Thyroid gland (tissue), 4 donors: ENCODE measurements around the gene ADRA2B. TPM values are rescaled to one million over a fixed set of nuclear protein-coding genes. Genes with fewer than 3 reads are reported as not detected.

Source experiments
- DNase-seq, 2 donors: peaks; one replicate each; pipeline ENCODE4 v3.0.0-alpha.2; 2019
- H3K27ac ChIP-seq, 3 donors: fragments of 200-600 bp; sonication (generic); 1 replicate in 2 of 3; 2 replicates in 1 of 3; pipeline ENCODE4 v1.5.1; 2016 to 2019; ENCODE audit warnings: mild to moderate bottlenecking in 1 of 3, moderate library complexity in 1 of 3
- H3K27me3 ChIP-seq: fragments of 200-600 bp; sonication (generic); one replicate; pipeline ENCODE4 v1.5.1; 2019
- H3K36me3 ChIP-seq, 2 donors: fragments of 200-600 bp; sonication (generic); one replicate each; pipeline ENCODE4 v1.5.1; 2016 to 2019
- H3K4me1 ChIP-seq, 2 donors: fragments of 200-600 bp; sonication (generic); one replicate each; pipeline ENCODE4 v1.5.1; 2017 to 2019
- H3K4me3 ChIP-seq, 3 donors: fragments of 200-600 bp; sonication (generic); replicated peaks in 1 of 3; 1 replicate in 2 of 3; 2 replicates in 1 of 3; pipeline ENCODE4 v1.5.1; 2016; ENCODE audit warnings: mild to moderate bottlenecking in 1 of 3
- H3K9me3 ChIP-seq: fragments of 200-600 bp; sonication (generic); one replicate; pipeline ENCODE4 v1.5.1; 2017
- POLR2A ChIP-seq, 2 donors: fragments of 450-650 bp; IDR thresholded peaks; one replicate each; pipeline ENCODE4 v1.6.1; 2017; ENCODE audit warnings: antibody characterized with exemption in 2 of 2, mild to moderate bottlenecking in 2 of 2, moderate library complexity in 1 of 2
- WGBS, 2 donors: methylation state at CpG; one replicate each; pipeline ENCODE4 v1.1.5; 2017; 5-methylcytosine and 5-hydroxymethylcytosine counted together
- intact Hi-C: fragments of 100-400 bp; cut with DNase I; formaldehyde crosslinking; loops from one replicate; pipeline ENCODE4 v1.15.1; 2023
- total RNA-seq, 4 donors: library from RNA; depleted of rRNA; stranded (reverse); fragments of >200 nt; gene quantifications; one replicate each; pipeline ENCODE4 v1.2.3, GENCODE V29; 2016
- TF ChIP-seq, protein P1 (sequence below), 6 experiments: fragments of 200-600 bp in 3 of 6; fragments of 450-650 bp in 3 of 6; sonication (generic) in 3 of 6; IDR thresholded peaks; one replicate each; pipeline ENCODE4 v1.5.1; 2016 to 2019; ENCODE audit warnings: antibody characterized with exemption in 6 of 6, mild to moderate bottlenecking in 2 of 6, inconsistent platforms in 1 of 6, moderate library complexity in 1 of 6

ADRA2B gene
- total RNA-seq, 4 donors from 2014 or later: 0.13 to 2.1 (median 1.0) TPM

DNA sequence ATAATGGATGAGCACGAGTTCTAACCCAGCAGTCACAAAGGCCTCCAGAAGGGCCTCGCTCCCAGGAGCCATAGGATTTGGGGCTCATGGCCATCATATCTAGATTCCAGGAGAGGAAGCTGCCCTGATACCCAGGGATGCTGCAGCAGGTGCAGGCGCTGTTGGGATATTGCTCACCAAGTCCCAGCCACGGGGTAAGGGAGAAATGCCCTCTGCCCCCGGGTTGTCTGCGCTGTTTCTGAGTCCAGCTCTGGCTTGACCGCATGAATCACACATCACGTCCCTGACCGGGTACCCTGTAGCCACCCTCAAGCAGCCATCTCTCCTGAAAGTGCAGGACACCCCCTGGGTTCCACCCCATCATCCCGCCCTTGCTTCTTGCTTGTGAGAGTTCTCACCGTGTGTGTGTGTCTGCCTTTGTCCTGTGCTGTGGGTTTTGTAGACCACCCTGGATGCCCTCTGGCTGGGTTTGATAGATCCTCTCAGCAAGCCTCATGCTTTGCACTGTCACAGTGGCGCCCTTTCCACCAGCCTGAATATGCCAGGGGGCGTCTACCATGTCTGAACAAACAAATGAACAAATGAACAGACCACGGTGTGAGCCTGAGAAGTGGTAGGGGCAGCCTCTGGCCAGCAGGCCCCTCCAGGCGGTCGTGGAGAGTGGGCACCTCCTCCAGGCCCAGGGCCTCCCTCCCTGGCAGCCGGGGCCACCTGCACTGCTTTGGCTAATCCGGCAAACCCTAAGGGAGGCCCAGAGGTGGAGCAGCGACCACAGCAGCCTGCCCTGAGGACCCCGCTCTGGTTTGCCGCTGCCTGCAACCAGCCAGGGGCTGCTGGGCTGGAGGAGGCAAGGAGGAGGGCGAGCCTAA, 32.1 kb downstream of the ADRA2B start:
- intact Hi-C loops: no loop called here
- no peak for DNase-seq
- TF ChIP-seq, protein P1, sequence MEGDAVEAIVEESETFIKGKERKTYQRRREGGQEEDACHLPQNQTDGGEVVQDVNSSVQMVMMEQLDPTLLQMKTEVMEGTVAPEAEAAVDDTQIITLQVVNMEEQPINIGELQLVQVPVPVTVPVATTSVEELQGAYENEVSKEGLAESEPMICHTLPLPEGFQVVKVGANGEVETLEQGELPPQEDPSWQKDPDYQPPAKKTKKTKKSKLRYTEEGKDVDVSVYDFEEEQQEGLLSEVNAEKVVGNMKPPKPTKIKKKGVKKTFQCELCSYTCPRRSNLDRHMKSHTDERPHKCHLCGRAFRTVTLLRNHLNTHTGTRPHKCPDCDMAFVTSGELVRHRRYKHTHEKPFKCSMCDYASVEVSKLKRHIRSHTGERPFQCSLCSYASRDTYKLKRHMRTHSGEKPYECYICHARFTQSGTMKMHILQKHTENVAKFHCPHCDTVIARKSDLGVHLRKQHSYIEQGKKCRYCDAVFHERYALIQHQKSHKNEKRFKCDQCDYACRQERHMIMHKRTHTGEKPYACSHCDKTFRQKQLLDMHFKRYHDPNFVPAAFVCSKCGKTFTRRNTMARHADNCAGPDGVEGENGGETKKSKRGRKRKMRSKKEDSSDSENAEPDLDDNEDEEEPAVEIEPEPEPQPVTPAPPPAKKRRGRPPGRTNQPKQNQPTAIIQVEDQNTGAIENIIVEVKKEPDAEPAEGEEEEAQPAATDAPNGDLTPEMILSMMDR (IDR thresholded peaks at IDR 0.05): no peak
- TF ChIP-seq POLR2A (IDR thresholded peaks at IDR 0.05): no peak

DNA sequence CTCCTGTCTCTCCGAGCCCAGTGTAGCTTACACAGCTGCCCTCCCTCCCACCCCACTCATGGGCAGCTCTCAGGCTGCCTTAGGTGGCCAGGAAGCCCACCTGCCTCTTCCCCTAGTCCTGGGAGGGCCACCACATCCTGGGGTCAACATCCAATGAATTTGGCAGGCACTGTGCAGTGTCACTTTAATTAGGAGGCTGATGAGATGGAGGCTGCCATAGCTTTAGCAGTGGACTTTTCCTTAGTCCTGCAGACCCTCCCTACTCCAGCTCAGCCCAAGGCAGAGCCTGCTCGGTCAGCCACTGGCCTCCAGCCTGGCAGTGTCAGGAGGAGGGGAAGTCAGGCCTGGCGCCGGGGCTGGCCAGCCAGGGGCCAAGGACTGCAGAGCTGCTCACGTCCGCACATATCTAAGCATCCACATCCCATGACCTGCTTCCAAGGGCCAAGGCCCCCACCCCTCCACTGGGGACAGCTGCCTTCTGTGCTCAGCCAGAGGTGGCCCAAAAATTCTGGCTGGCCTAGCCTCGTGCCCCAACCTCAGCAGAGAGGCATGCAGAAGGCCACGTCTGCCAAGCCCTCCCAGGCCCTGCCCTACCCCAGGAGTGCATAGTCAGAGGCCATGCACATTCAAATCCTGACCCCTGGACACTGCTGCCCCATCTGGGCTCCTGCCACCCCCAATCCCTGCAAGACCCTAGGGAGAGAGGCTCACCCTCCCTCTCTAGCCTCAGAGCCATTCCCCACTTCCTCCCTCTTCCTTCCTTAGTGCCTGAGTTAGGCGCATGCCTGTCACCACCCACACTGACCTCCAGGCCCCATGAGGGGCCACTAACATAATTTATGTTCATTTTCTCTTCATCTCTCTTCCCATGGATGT, 33.1 kb downstream of the ADRA2B start:
- 76 to 80% methylated on average over 4 to 9 of the region's 9 CpGs for WGBS, 2 donors
- TF ChIP-seq, protein P1 (IDR thresholded peaks at IDR 0.05): no peak
- TF ChIP-seq POLR2A (IDR thresholded peaks at IDR 0.05): no peak
- DNase-seq: no peak
- Histone ChIP-seq H3K36me3 (no peaks in the 10 kb centered on the region), H3K27ac (no peak overlapping the region), H3K27me3 (no peaks in the 10 kb centered on the region), H3K4me3 (no peak overlapping the region), H3K9me3 (no peaks in the 10 kb centered on the region), H3K4me1 (peaks cover 0 to 4% of the 10 kb centered on the region in 2 donors)
- intact Hi-C loops: no loop called here

More for the DNA sequence above, 32.1 kb downstream of the ADRA2B start:
- WGBS, 2 donors: 81 to 93% methylated on average over 19 to 20 of the region's 22 CpGs
- Histone ChIP-seq H3K36me3 (no peaks in the 10 kb centered on the region), H3K27me3 (no peaks in the 10 kb centered on the region), H3K4me1 (peaks cover 0 to 7% of the 10 kb centered on the region in 2 donors), H3K27ac (no peak overlapping the region), H3K4me3 (no peak overlapping the region), H3K9me3 (no peaks in the 10 kb centered on the region)

DNA sequence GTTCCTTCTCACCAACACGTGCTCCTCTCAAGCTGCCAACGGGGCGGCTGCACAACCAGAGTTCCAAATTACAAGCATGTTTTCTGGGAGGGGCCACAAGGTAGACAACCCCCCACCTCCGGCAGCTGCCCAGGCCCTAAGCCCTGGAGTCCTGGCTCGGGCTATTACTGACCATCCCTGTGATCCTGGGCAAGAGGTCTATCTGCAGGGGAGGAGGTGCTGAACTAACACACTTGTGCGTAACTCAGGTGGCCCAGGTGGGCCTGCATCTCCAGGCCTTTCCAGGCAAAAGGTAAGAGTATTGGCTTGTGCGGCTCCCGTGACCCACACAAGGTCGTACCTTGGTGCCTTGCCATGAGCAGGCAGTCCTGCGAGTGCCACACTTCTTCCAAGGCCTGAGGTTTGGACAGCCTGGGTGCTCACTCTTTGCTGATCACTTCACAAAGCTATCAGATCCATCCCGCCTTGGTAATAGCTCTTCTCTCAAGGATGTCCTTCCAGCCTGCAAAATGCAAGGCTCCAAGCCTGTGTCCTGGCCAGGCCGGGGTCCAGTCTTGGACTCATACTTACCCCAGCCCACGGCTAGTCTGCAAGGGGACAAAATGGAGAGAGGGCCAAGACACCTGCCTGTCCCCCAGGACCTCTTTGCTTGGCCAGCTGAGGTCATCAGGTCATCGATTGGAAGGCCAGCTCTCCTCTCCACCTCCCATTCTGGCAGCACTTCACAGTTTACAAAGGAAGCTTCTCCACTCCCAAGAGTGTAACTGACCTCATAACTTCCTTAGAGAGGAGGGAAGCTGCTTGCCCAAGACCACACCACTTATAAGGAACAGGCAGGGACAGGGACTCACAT, 33.9 kb downstream of the ADRA2B start:
- H3K36me3 ChIP-seq: no peaks in the 10 kb centered on the region
- H3K27me3 ChIP-seq: no peaks in the 10 kb centered on the region
- no peak overlapping the region for H3K4me3 ChIP-seq
- WGBS, 2 donors: 89 to 93% methylated on average over 13 to 14 of the region's 14 CpGs
- peaks cover 0 to 4% of the 10 kb centered on the region in 2 donors for H3K4me1 ChIP-seq
- no peaks in the 10 kb centered on the region for H3K9me3 ChIP-seq
- intact Hi-C loops: no loop called here
- DNase-seq: no peak
- TF ChIP-seq, protein P1 (IDR thresholded peaks at IDR 0.05): no peak
- no peak for TF ChIP-seq POLR2A (IDR thresholded peaks at IDR 0.05)
- no peak overlapping the region for H3K27ac ChIP-seq

DNA sequence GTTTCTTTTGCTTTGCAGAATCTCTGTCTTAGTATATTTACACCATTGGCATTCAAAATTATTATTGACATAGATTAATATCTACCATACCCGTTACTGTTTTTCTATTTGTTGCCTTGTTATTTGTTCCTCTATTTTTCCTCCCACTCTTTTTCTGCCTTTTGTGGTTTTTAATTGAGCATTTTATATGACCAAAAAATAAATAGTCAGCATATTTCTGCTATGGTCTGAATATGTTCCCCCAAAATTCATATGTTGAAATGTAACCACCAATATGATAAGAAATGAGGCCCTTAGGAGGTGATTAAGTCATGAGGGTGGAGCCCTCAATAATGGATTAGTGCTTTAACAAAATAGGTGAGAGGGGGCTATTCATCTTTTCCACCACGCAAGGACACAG, 35.3 kb downstream of the ADRA2B start:
- WGBS, 2 donors: 94 to 96% methylated on average over 2 of the region's 2 CpGs
- no peaks in the 10 kb centered on the region for H3K36me3 ChIP-seq
- no peak for TF ChIP-seq POLR2A (IDR thresholded peaks at IDR 0.05)
- no peak overlapping the region for H3K27ac ChIP-seq
- peaks cover 0 to 4% of the 10 kb centered on the region in 2 donors for H3K4me1 ChIP-seq
- no peak overlapping the region for H3K4me3 ChIP-seq
- intact Hi-C loops: no loop called here
- DNase-seq: no peak
- H3K9me3 ChIP-seq: no peaks in the 10 kb centered on the region
- no peaks in the 10 kb centered on the region for H3K27me3 ChIP-seq

DNA sequence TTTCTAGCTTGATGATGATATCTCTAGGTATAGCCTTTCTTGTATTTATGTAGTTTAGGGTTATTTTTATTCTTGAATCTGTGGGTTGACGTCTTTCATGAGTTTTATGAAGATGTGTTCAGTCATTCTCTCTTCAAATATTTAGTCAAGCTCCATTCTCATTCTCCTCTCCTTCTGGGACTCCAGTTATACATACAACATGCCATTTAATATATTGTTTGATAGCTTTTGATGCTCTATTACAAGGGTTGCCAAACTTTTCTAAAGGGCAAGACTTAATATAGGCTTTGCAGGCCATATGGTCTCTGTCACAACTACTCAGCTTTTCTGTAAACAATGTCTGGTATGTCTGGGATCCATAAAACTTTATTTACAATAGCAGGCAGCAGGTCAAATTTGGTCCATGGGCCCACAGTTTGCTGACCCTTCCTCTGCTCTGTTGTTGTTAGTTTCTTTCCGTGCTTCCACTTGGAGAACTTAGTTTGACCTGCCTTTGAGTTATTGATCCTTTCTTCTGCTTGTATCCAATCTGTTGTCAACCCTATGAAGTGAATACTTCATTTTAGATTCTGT, 41.1 kb downstream of the ADRA2B start:
- intact Hi-C loops: no loop called here
- no peak overlapping the region for H3K27ac ChIP-seq
- H3K4me3 ChIP-seq: no peak overlapping the region
- no peaks in the 10 kb centered on the region for H3K27me3 ChIP-seq
- H3K36me3 ChIP-seq: no peaks in the 10 kb centered on the region
- TF ChIP-seq POLR2A (IDR thresholded peaks at IDR 0.05): no peak
- TF ChIP-seq, protein P1 (IDR thresholded peaks at IDR 0.05): no peak
- peaks cover 19% of the 10 kb centered on the region in 2 donors for H3K4me1 ChIP-seq
- no peaks in the 10 kb centered on the region for H3K9me3 ChIP-seq
- DNase-seq: no peak
- WGBS, 2 donors: 90 to 91% methylated on average over 2 of the region's 2 CpGs
